ENCODE results near the gene CTIF. TPM values are rescaled to one million over a fixed set of nuclear protein-coding genes. Genes with fewer than 3 reads are reported as not detected.

CTIF gene
- total RNA-seq, 1 donor from 2014 or later, result 48.5 TPM

DNA sequence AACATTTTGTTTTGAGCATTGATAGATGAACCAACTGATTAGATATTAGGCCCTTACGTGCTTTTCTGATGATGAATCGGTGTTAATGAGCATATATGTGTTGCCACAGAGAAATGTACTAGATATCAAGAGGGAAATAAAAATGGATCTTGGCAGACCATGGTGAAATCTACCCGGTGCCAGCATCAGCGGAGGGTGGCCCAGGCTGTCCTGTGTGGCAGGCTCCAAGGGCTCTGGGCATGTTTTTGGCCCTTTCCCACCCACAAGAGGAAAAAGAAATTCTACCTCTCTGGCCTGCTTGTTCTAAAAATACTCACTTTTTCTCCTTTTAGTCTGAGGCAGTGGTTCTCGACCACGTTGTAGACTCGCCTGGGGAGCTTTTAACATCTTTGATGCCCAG is 154.2 kb downstream of the CTIF start:
- H3K27ac Mint-ChIP-seq, result no peak overlapping the region

GRCh38 chr18:48693625-48694262 is 154.9 kb downstream of the CTIF start:
- H3K4me3 Mint-ChIP-seq, result no peak overlapping the region

More for the DNA sequence above, 154.2 kb downstream of the CTIF start:
- Mint-ChIP-seq H3K4me1 (ENCODE audit: unreplicated experiment) (no peaks in the 10 kb centered on the region), H3K27me3 (no peaks in the 10 kb centered on the region), H3K9me3 (no peaks in the 10 kb centered on the region), H3K36me3 (peaks cover 12% of the 10 kb centered on the region), H3K4me3 (no peak overlapping the region)
- DNase-seq (ENCODE audit: extremely low spot score, unreplicated experiment), result no peak
- TF ChIP-seq, protein P1, sequence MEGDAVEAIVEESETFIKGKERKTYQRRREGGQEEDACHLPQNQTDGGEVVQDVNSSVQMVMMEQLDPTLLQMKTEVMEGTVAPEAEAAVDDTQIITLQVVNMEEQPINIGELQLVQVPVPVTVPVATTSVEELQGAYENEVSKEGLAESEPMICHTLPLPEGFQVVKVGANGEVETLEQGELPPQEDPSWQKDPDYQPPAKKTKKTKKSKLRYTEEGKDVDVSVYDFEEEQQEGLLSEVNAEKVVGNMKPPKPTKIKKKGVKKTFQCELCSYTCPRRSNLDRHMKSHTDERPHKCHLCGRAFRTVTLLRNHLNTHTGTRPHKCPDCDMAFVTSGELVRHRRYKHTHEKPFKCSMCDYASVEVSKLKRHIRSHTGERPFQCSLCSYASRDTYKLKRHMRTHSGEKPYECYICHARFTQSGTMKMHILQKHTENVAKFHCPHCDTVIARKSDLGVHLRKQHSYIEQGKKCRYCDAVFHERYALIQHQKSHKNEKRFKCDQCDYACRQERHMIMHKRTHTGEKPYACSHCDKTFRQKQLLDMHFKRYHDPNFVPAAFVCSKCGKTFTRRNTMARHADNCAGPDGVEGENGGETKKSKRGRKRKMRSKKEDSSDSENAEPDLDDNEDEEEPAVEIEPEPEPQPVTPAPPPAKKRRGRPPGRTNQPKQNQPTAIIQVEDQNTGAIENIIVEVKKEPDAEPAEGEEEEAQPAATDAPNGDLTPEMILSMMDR (conservative IDR thresholded peaks at IDR 0.05), result no peak

GRCh38 chr18:48694295-48694694 is 155.5 kb downstream of the CTIF start:
- Mint-ChIP-seq H3K27me3 (no peaks in the 10 kb centered on the region), H3K36me3 (peaks cover 12% of the 10 kb centered on the region), H3K4me1 (ENCODE audit: unreplicated experiment) (no peaks in the 10 kb centered on the region), H3K4me3 (no peak overlapping the region), H3K9me3 (no peaks in the 10 kb centered on the region), H3K27ac (no peak overlapping the region)
- TF ChIP-seq, protein P1 (conservative IDR thresholded peaks at IDR 0.05), result no peak
- DNase-seq (ENCODE audit: extremely low spot score, unreplicated experiment), result no peak

More at GRCh38 chr18:48693625-48694262, 154.9 kb downstream of the CTIF start:
- Mint-ChIP-seq H3K27me3 (no peaks in the 10 kb centered on the region), H3K4me1 (ENCODE audit: unreplicated experiment) (no peaks in the 10 kb centered on the region), H3K9me3 (no peaks in the 10 kb centered on the region), H3K36me3 (peaks cover 12% of the 10 kb centered on the region), H3K27ac (no peak overlapping the region)
- no peak for DNase-seq (ENCODE audit: extremely low spot score, unreplicated experiment)
- TF ChIP-seq, protein P1 (conservative IDR thresholded peaks at IDR 0.05), result no peak

- DNase-seq (ENCODE audit: extremely low spot score, unreplicated experiment), result no peak
- no peaks in the 10 kb centered on the region for H3K9me3 Mint-ChIP-seq
- H3K36me3 Mint-ChIP-seq, result peaks cover 6% of the 10 kb centered on the region
- H3K27me3 Mint-ChIP-seq, result no peaks in the 10 kb centered on the region
- H3K4me3 Mint-ChIP-seq, result no peak overlapping the region
- peaks cover 4% of the 10 kb centered on the region for H3K4me1 Mint-ChIP-seq (ENCODE audit: unreplicated experiment)
- TF ChIP-seq, protein P1 (conservative IDR thresholded peaks at IDR 0.05), result no peak
- no peak overlapping the region for H3K27ac Mint-ChIP-seq
Observed at GRCh38 chr18:48695671-48696070, 156.8 kb downstream of the CTIF start.

DNA sequence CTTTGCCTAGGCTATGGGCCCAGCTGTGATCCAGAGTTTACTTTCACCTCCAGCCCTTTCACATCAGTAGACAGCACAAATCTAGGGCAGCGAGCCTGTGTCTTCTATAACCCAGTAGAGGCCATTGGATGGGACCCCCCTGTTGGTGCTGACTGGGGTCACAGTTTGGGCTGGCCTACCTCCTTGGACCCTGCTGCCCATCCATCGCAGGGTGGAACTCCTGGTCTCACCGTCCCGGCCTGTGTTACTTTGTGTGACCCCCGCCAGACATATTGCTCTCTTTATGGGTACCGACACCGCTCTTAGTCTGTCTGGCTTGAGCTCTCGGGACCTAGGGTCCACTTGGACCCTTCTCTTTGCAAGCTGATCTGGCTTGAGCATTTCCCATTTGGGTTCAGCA is 157.4 kb downstream of the CTIF start:
- Mint-ChIP-seq H3K9me3 (no peaks in the 10 kb centered on the region), H3K36me3 (peaks cover 4% of the 10 kb centered on the region), H3K27ac (no peak overlapping the region), H3K4me1 (ENCODE audit: unreplicated experiment) (peaks cover 4% of the 10 kb centered on the region), H3K27me3 (no peaks in the 10 kb centered on the region), H3K4me3 (no peak overlapping the region)
- TF ChIP-seq, protein P1 (conservative IDR thresholded peaks at IDR 0.05), result no peak
- DNase-seq (ENCODE audit: extremely low spot score, unreplicated experiment), result no peak
